ENCODE measurements around the gene SLC35E1. TPM values are rescaled to one million over a fixed set of nuclear protein-coding genes. Genes with fewer than 3 reads are reported as not detected.

SLC35E1 gene
- total RNA-seq, 1 experiment from 2014 or later: 43.5 TPM

GRCh38 chr19:16615808-16616207, 43.6 kb upstream of the SLC35E1 start:
- ChIA-PET CTCF (no interaction called here), POLR2A (no interaction called here)
- H3K27me3 ChIP-seq (ENCODE audit: control insufficient read depth, insufficient read depth, low read length): no peaks in the 10 kb centered on the region
- intact Hi-C loops (cut with micrococcal nuclease; ENCODE audit: unreplicated experiment) (no loop called here), in situ Hi-C loops (cut with HindIII; ENCODE audit: low pct_unique_long_range_greater_than_20kb, low sequenced_read_pairs) (no loop called here)
- H3K4me3 ChIP-seq (ENCODE audit: low read depth in 2 of 2, low read length in 2 of 2): no peak overlapping the region
- no peak for DNase-seq (ENCODE audit: low read depth, low spot score)
- no peaks in the 10 kb centered on the region for H3K9me3 ChIP-seq (ENCODE audit: control insufficient read depth, insufficient read depth, low read depth, low read length)
- TF ChIP-seq CTCF (IDR thresholded peaks at IDR 0.05) (no peak), REST (IDR thresholded peaks at IDR 0.05; ENCODE audit: insufficient read depth in 1 of 2, low read depth in 2 of 2, low read length in 1 of 2) (no peak), POLR2AphosphoS5 (IDR thresholded peaks at IDR 0.05; ENCODE audit: low read depth, low read length) (no peak), SIN3A (IDR thresholded peaks at IDR 0.05; ENCODE audit: borderline replicate concordance, insufficient read depth, low read depth, low read length) (no peak), TCF7L2 (IDR thresholded peaks at IDR 0.05; ENCODE audit: low read depth, low read length) (no peak)
- no TSS peak for BruUV-seq (replicated peaks)
- H3K36me3 ChIP-seq (ENCODE audit: control insufficient read depth, insufficient read depth, low read length): no peaks in the 10 kb centered on the region
- peaks cover 6% of the 10 kb centered on the region for H3K4me1 ChIP-seq (ENCODE audit: control insufficient read depth, insufficient read depth, low read length)
- H3K27ac ChIP-seq (ENCODE audit: low read length): no peak overlapping the region
- ATAC-seq: no peak

GRCh38 chr19:16614941-16615340, 42.7 kb upstream of the SLC35E1 start:
- ChIA-PET POLR2A (interaction anchor here (0.7 kb wide), 1 partner anchor 342 kb away, joined by 7 read pairs; no protein-coding TSS in a partner anchor), CTCF (no interaction called here)
- DNase-seq (ENCODE audit: low read depth, low spot score) (no peak), ATAC-seq (no peak)
- in situ Hi-C loops (cut with HindIII; ENCODE audit: low pct_unique_long_range_greater_than_20kb, low sequenced_read_pairs): no loop called here
- no peaks in the 10 kb centered on the region for H3K27me3 ChIP-seq (ENCODE audit: control insufficient read depth, insufficient read depth, low read length)
- H3K4me1 ChIP-seq (ENCODE audit: control insufficient read depth, insufficient read depth, low read length): no peaks in the 10 kb centered on the region
- TF ChIP-seq CTCF (IDR thresholded peaks at IDR 0.05) (no peak), POLR2AphosphoS5 (IDR thresholded peaks at IDR 0.05; ENCODE audit: low read depth, low read length) (no peak), SIN3A (IDR thresholded peaks at IDR 0.05; ENCODE audit: borderline replicate concordance, insufficient read depth, low read depth, low read length) (no peak), REST (IDR thresholded peaks at IDR 0.05; ENCODE audit: insufficient read depth in 1 of 2, low read depth in 2 of 2, low read length in 1 of 2) (no peak), TCF7L2 (IDR thresholded peaks at IDR 0.05; ENCODE audit: low read depth, low read length) (no peak)
- H3K4me3 ChIP-seq (ENCODE audit: low read depth in 2 of 2, low read length in 2 of 2): no peak overlapping the region
- H3K9me3 ChIP-seq (ENCODE audit: control insufficient read depth, insufficient read depth, low read depth, low read length): no peaks in the 10 kb centered on the region
- H3K27ac ChIP-seq (ENCODE audit: low read length): no peak overlapping the region
- no peaks in the 10 kb centered on the region for H3K36me3 ChIP-seq (ENCODE audit: control insufficient read depth, insufficient read depth, low read length)
- intact Hi-C loops (cut with micrococcal nuclease; ENCODE audit: unreplicated experiment): no loop called here
- no TSS peak for BruUV-seq (replicated peaks)
